D721Med (cell line): ENCODE data around the gene SOCS3.

Experiments used
- DNase-seq: peaks from one replicate; pipeline ENCODE4 v3.0.0; 2011; ENCODE audit warnings: low spot score; ENCODE audit not compliant: insufficient read length
- FAIRE-seq: peaks from 2 replicates; lab custom pipeline; 2011; peaks lifted over from hg19 to GRCh38; lab: Jason Lieb, UNC
- CTCF ChIP-seq: IDR thresholded peaks from 2 replicates; pipeline ENCODE4 v1.5.1; 2012; ENCODE audit warnings: mild to moderate bottlenecking, control low read depth; ENCODE audit not compliant: insufficient read depth; ENCODE audit errors: missing control alignments

The SOCS3 gene

GRCh38 chr17:78361225-78361701 is 1.4 kb upstream of the SOCS3 start:
- no peak for TF ChIP-seq CTCF
- FAIRE-seq: no peak
- DNase-seq: no peak

- FAIRE-seq (no peak), DNase-seq (peak; percentile 97)
- peak; percentile 92 for TF ChIP-seq CTCF
These were observed 721 bp upstream of the SOCS3 start for GRCh38 chr17:78360371-78361224.

- FAIRE-seq: no peak
- peak; percentile 48 for DNase-seq
These were observed 418 bp downstream of the SOCS3 start for GRCh38 chr17:78359321-78359996.

GRCh38 chr17:78358538-78359320 is 1.1 kb downstream of the SOCS3 start:
- peak; percentile 49 for DNase-seq
- no peak for TF ChIP-seq CTCF
- no peak for FAIRE-seq

More at GRCh38 chr17:78359321-78359996, 418 bp downstream of the SOCS3 start:
- TF ChIP-seq CTCF: no peak

GRCh38 chr17:78357672-78358537 is 2.0 kb downstream of the SOCS3 start:
- no peak for FAIRE-seq
- DNase-seq: no peak
- no peak for TF ChIP-seq CTCF

GRCh38 chr17:78357177-78357586 is 2.7 kb downstream of the SOCS3 start:
- FAIRE-seq: no peak
- no peak for TF ChIP-seq CTCF
- no peak for DNase-seq
